NOMO-1 (cell line): ENCODE measurements around the gene C6orf89.

Source experiments
- DNase-seq, 2 experiments: peaks; one replicate each; lab custom pipeline; 2025; ENCODE audit not compliant: unreplicated experiment in 2 of 2; lab: John Stamatoyannopoulos, UW

Gene C6orf89

GRCh38 chr6:36885461-36886401, at the start of gene C6orf89:
TSS of gene C6orf89 (plus strand) at chr6:36885952. CDS start at chr6:36899445, 13,493 bp downstream.
- peak; percentile 95 to 96 for DNase-seq

- no peak for DNase-seq
Measured at GRCh38 chr6:36836111-36837021, 49.4 kb upstream of the C6orf89 start.

- DNase-seq = no peak
Measured at GRCh38 chr6:36837022-36837339, 48.8 kb upstream of the C6orf89 start.

GRCh38 chr6:36837686-36838085, 48.1 kb upstream of the C6orf89 start:
- no peak for DNase-seq

GRCh38 chr6:36838896-36839748, 46.6 kb upstream of the C6orf89 start, which contains the start of gene CPNE5:
TSS of gene CPNE5 (minus strand) at chr6:36839444. CDS start at chr6:36839377, 67 bp downstream.
- DNase-seq = no peak

GRCh38 chr6:36839749-36840431, 45.9 kb upstream of the C6orf89 start:
- DNase-seq = peak in 1 of 2 experiments; percentile 36

- DNase-seq = no peak
Measured at GRCh38 chr6:36840432-36841403, 45.0 kb upstream of the C6orf89 start.

GRCh38 chr6:36841756-36842155, 44.0 kb upstream of the C6orf89 start:
- DNase-seq = no peak

GRCh38 chr6:36843170-36843569, 42.6 kb upstream of the C6orf89 start:
- DNase-seq = no peak

GRCh38 chr6:36844232-36845170, 41.3 kb upstream of the C6orf89 start:
- DNase-seq = no peak

GRCh38 chr6:36845233-36845632, 40.5 kb upstream of the C6orf89 start:
- DNase-seq = no peak

GRCh38 chr6:36847152-36847551, 38.6 kb upstream of the C6orf89 start:
- no peak for DNase-seq

- no peak for DNase-seq
Measured at GRCh38 chr6:36847991-36848390, 37.8 kb upstream of the C6orf89 start.

- DNase-seq = no peak
Measured at GRCh38 chr6:36848658-36849441, 36.9 kb upstream of the C6orf89 start.

GRCh38 chr6:36850021-36850420, 35.7 kb upstream of the C6orf89 start:
- DNase-seq = peak; percentile 20 to 48

GRCh38 chr6:36851149-36851614, 34.6 kb upstream of the C6orf89 start:
- DNase-seq = peak; percentile 40 to 63

- DNase-seq = peak; percentile 83 to 87
Measured at GRCh38 chr6:36851626-36852025, 34.1 kb upstream of the C6orf89 start.
